Stimulated activated naive CD8-positive, alpha-beta T cell treated with anti-CD3 and anti-CD28 coated beads, Interleukin-15, Interleukin-2, amounts not matched to agents 100 U/mL and 50 U/mL, for 24 hours (primary cell): ENCODE data around the gene ADAD2.
A peak's percentile ranks its signal among the peaks of the same experiment; 100 is the strongest.

Experiments used
- ATAC-seq: fragments of 150-1000 bp; cut with Tn5 transposase; one replicate; pipeline ENCODE4 v1.10.0; 2021
- DNase-seq: peaks from one replicate; pipeline ENCODE4 v3.0.0; 2021

The ADAD2 gene

GRCh38 chr16:84176192-84177053, 14.5 kb upstream of the ADAD2 start:
- no peak for DNase-seq
- ATAC-seq, result no peak

- no peak for DNase-seq
- ATAC-seq, result peak; percentile 13
Observed at GRCh38 chr16:84177741-84178073, 13.2 kb upstream of the ADAD2 start.

GRCh38 chr16:84178146-84178765, 12.7 kb upstream of the ADAD2 start:
- no peak for DNase-seq

GRCh38 chr16:84178892-84179611, 11.9 kb upstream of the ADAD2 start:
- DNase-seq, result no peak
- no peak for ATAC-seq

More at GRCh38 chr16:84178146-84178765, 12.7 kb upstream of the ADAD2 start:
- no peak for ATAC-seq

- no peak for ATAC-seq
Observed at GRCh38 chr16:84179612-84180320, 11.2 kb upstream of the ADAD2 start.

GRCh38 chr16:84180519-84181140, 10.3 kb upstream of the ADAD2 start:
- no peak for DNase-seq
- no peak for ATAC-seq

More at GRCh38 chr16:84179612-84180320, 11.2 kb upstream of the ADAD2 start:
- no peak for DNase-seq

GRCh38 chr16:84181144-84181915, 9.6 kb upstream of the ADAD2 start:
- DNase-seq (no peak), ATAC-seq (no peak)

- DNase-seq (no peak), ATAC-seq (no peak)
Observed at GRCh38 chr16:84182104-84182503, 8.9 kb upstream of the ADAD2 start.

- DNase-seq (no peak), ATAC-seq (no peak)
Observed at GRCh38 chr16:84182680-84183571, 8.0 kb upstream of the ADAD2 start.

- no peak for DNase-seq
- no peak for ATAC-seq
Observed at GRCh38 chr16:84183572-84183875, 7.4 kb upstream of the ADAD2 start.

GRCh38 chr16:84183911-84184591, 6.9 kb upstream of the ADAD2 start:
- ATAC-seq, result no peak
- no peak for DNase-seq

- DNase-seq, result no peak
- no peak for ATAC-seq
Observed at GRCh38 chr16:84184775-84185174, 6.2 kb upstream of the ADAD2 start.

- peak; percentile 93 for ATAC-seq
- peak; percentile 94 for DNase-seq
Observed at GRCh38 chr16:84186685-84187437, 4.1 kb upstream of the ADAD2 start, which contains the start of gene TAF1C. Gene TAF1C (minus strand): TSS chr16:84187057. CDS start chr16:84184988, 2,069 bp downstream.

GRCh38 chr16:84191466-84191865, 509 bp downstream of the ADAD2 start:
- ATAC-seq (no peak), DNase-seq (no peak)

- ATAC-seq, result peak; percentile 2
Observed at GRCh38 chr16:84193480-84193879, 2.5 kb downstream of the ADAD2 start.

GRCh38 chr16:84194018-84194417, 3.1 kb downstream of the ADAD2 start:
- ATAC-seq, result no peak

More at GRCh38 chr16:84193480-84193879, 2.5 kb downstream of the ADAD2 start:
- DNase-seq, result peak; percentile 20

GRCh38 chr16:84194470-84195200, 3.7 kb downstream of the ADAD2 start:
- ATAC-seq, result no peak
- peak; percentile 43 for DNase-seq

More at GRCh38 chr16:84194018-84194417, 3.1 kb downstream of the ADAD2 start:
- DNase-seq, result peak; percentile 22
